OCI-LY7 (cell line): Measurements from ENCODE around the gene KLHL26. TPM values are rescaled to one million over a fixed set of nuclear protein-coding genes. Genes with fewer than 3 reads are reported as not detected.

Source experiments
- BruUV-seq: library from RNA; stranded (reverse); fragments of 400-500 nt; replicated peaks from 2 replicates; lab custom pipeline; 2021; lab: Mats Ljungman, UMichigan
- CTCF ChIA-PET: fragments of 300-600 bp; sonication (Branson Sonifier 250); formaldehyde crosslinking; loops from one replicate; lab custom pipeline; 2022; ENCODE audit warnings: antibody characterized with exemption; ENCODE audit not compliant: unreplicated experiment; lab: Charles Lee
- POLR2A ChIA-PET: fragments of 300-600 bp; sonication (Branson Sonifier 250); formaldehyde crosslinking; loops from one replicate; lab custom pipeline; 2022; ENCODE audit warnings: antibody characterized with exemption; lab: Charles Lee
- DNase-seq: peaks from one replicate; pipeline ENCODE4 v3.0.0-alpha.2; 2015; ENCODE audit warnings: low spot score
- H2AFZ ChIP-seq: fragments of 200-600 bp; sonication (generic), shearing (Covaris generic); 2 replicates; pipeline ENCODE4 v1.6.1; 2014; ENCODE audit warnings: mild to moderate bottlenecking, antibody characterized with exemption, low read length, moderate library complexity
- H3K27ac ChIP-seq: fragments of 200-600 bp; sonication (generic); 2 replicates; pipeline ENCODE4 v1.5.1; 2014; ENCODE audit warnings: mixed run types, low read depth, mild to moderate bottlenecking, moderate library complexity, low read length, inconsistent platforms; ENCODE audit not compliant: poor library complexity, severe bottlenecking
- H3K36me3 ChIP-seq: fragments of 200-600 bp; sonication (generic); 2 replicates; pipeline ENCODE4 v1.6.1; 2014; ENCODE audit warnings: mild to moderate bottlenecking, antibody characterized with exemption, low read length, moderate library complexity, mixed read lengths; ENCODE audit not compliant: insufficient read depth
- H3K4me1 ChIP-seq: fragments of 200-600 bp; sonication (generic); 2 replicates; pipeline ENCODE4 v1.5.1; 2014; ENCODE audit warnings: mild to moderate bottlenecking, low read length; ENCODE audit not compliant: insufficient read depth, poor library complexity, severe bottlenecking
- H3K4me2 ChIP-seq: fragments of 200-600 bp; sonication (generic); 2 replicates; pipeline ENCODE4 v1.6.1; 2014; ENCODE audit warnings: mild to moderate bottlenecking, low read length
- H3K4me3 ChIP-seq: fragments of 200-600 bp; sonication (generic); 2 replicates; pipeline ENCODE4 v1.5.1; 2014; ENCODE audit warnings: mild to moderate bottlenecking, low read depth, low read length; ENCODE audit not compliant: poor library complexity, severe bottlenecking
- H3K79me2 ChIP-seq: fragments of 200-600 bp; sonication (generic); 2 replicates; pipeline ENCODE4 v1.6.1; 2016; ENCODE audit warnings: low read depth, mild to moderate bottlenecking, low read length, moderate library complexity, mixed read lengths; ENCODE audit not compliant: insufficient read depth
- H3K9me2 ChIP-seq: fragments of 200-600 bp; sonication (generic); 2 replicates; pipeline ENCODE4 v1.6.1; 2016; ENCODE audit warnings: mild to moderate bottlenecking, low read length, mixed read lengths; ENCODE audit not compliant: insufficient read depth
- H3K9me3 ChIP-seq: fragments of 200-600 bp; sonication (generic); 2 replicates; pipeline ENCODE4 v1.6.1; 2014; ENCODE audit warnings: mild to moderate bottlenecking, mixed run types, low read length, mixed read lengths
- H4K20me1 ChIP-seq: fragments of 200-600 bp; sonication (generic); 2 replicates; pipeline ENCODE4 v1.6.1; 2014; ENCODE audit warnings: mild to moderate bottlenecking, antibody characterized with exemption, low read length, moderate library complexity, mixed read lengths; ENCODE audit not compliant: insufficient read depth
- CTCF ChIP-seq: fragments of 200-600 bp; sonication (generic); conservative IDR thresholded peaks from 2 replicates; pipeline ENCODE4 v1.5.1; 2014; ENCODE audit warnings: mild to moderate bottlenecking, antibody characterized with exemption, low read length, moderate library complexity, mixed read lengths
- EZH2phosphoT487 ChIP-seq: fragments of 200-600 bp; sonication (generic); IDR thresholded peaks from 2 replicates; pipeline ENCODE4 v1.6.1; 2018; ENCODE audit warnings: low read depth, borderline replicate concordance, mild to moderate bottlenecking, mixed run types, antibody characterized with exemption, low read length, moderate library complexity, mixed read lengths
- intact Hi-C: fragments of 100-400 bp; cut with micrococcal nuclease; formaldehyde crosslinking; loops from one replicate; pipeline ENCODE4 v1.10.0; 2022; ENCODE audit not compliant: unreplicated experiment
- total RNA-seq, 2 experiments: library from RNA; depleted of rRNA in 1 of 2; stranded (reverse); fragments of >200 nt in 1 of 2; shearing (Covaris generic) in 1 of 2; gene quantifications; 2 replicates each; pipeline ENCODE4 v1.2.3, GENCODE V29; 2014 to 2022

The KLHL26 gene
- total RNA-seq, 2 experiments from 2014 or later = 1.0 to 8.9 TPM

- H3K4me3 ChIP-seq = no peak overlapping the region
- intact Hi-C loops = no loop called here
- no peaks in the 10 kb centered on the region for H4K20me1 ChIP-seq
- DNase-seq = no peak
- H3K9me3 ChIP-seq = no peaks in the 10 kb centered on the region
- H3K4me1 ChIP-seq = no peaks in the 10 kb centered on the region
- POLR2A ChIA-PET = interaction anchor here (0.7 kb wide), 1 partner anchor 122 kb away, joined by 3 read pairs; no protein-coding TSS in a partner anchor
- no peak for TF ChIP-seq CTCF
- H3K79me2 ChIP-seq = no peaks in the 10 kb centered on the region
- H3K27ac ChIP-seq = no peak overlapping the region
- BruUV-seq = no TSS peak
- no peaks in the 10 kb centered on the region for H3K9me2 ChIP-seq
- no peak overlapping the region for H2AFZ ChIP-seq
- CTCF ChIA-PET = no interaction called here
- no peak overlapping the region for H3K4me2 ChIP-seq
- H3K36me3 ChIP-seq = no peaks in the 10 kb centered on the region
Measured at GRCh38 chr19:18710186-18710585, 73.4 kb downstream of the KLHL26 start.

- no peaks in the 10 kb centered on the region for H4K20me1 ChIP-seq
Measured at GRCh38 chr19:18710996-18711751, 74.3 kb downstream of the KLHL26 start.

More at GRCh38 chr19:18710996-18711751, 74.3 kb downstream of the KLHL26 start:
- Histone ChIP-seq H3K9me3 (no peaks in the 10 kb centered on the region), H3K4me2 (no peak overlapping the region), H3K4me3 (no peak overlapping the region), H3K36me3 (no peaks in the 10 kb centered on the region), H3K27ac (no peak overlapping the region), H2AFZ (no peak overlapping the region), H3K9me2 (no peaks in the 10 kb centered on the region), H3K4me1 (no peaks in the 10 kb centered on the region), H3K79me2 (no peaks in the 10 kb centered on the region)
- ChIA-PET CTCF (no interaction called here), POLR2A (no interaction called here)
- TF ChIP-seq CTCF (no peak), EZH2phosphoT487 (no peak)
- BruUV-seq = no TSS peak
- no peak for DNase-seq
- intact Hi-C loops = no loop called here
